Gastroesophageal sphincter (tissue), 3 donors: Measurements from ENCODE around the gene NFASC.

Source experiments
- EP300 ChIP-seq: sonication (generic); formaldehyde crosslinking; IDR thresholded peaks from one replicate; pipeline ENCODE4 v1.6.1; 2017; ENCODE audit warnings: antibody characterized with exemption, mild to moderate bottlenecking
- TF ChIP-seq, protein P1 (sequence below), 4 experiments: fragments of 200-600 bp in 2 of 4; fragments of 450-650 bp in 2 of 4; sonication (generic) in 1 of 4; IDR thresholded peaks; one replicate each; pipeline ENCODE4 v1.5.1; 2017 to 2019; ENCODE audit warnings: antibody characterized with exemption in 4 of 4, mild to moderate bottlenecking in 2 of 4, moderate library complexity in 2 of 4

DNA sequence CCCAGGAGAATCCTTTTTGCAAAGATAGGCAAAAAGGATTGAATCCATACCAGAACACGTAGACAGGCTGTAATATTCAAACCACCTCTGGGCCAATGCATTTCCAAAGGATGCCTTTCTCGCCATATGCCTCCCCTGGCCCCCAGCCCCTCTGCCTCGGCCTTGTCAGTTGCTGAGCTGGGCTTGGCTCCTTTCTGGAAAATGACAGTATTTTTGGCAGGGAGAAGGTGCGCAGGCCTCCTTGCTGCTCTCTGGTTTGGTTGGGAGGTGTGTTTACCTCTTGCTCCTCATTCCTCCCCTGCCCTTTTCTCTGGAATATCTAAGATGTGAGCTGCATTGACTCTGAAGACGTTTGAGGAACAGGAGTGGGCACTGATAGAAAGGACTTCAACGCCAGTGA lies 146.3 kb downstream of the NFASC start:
- TF ChIP-seq, protein P1, sequence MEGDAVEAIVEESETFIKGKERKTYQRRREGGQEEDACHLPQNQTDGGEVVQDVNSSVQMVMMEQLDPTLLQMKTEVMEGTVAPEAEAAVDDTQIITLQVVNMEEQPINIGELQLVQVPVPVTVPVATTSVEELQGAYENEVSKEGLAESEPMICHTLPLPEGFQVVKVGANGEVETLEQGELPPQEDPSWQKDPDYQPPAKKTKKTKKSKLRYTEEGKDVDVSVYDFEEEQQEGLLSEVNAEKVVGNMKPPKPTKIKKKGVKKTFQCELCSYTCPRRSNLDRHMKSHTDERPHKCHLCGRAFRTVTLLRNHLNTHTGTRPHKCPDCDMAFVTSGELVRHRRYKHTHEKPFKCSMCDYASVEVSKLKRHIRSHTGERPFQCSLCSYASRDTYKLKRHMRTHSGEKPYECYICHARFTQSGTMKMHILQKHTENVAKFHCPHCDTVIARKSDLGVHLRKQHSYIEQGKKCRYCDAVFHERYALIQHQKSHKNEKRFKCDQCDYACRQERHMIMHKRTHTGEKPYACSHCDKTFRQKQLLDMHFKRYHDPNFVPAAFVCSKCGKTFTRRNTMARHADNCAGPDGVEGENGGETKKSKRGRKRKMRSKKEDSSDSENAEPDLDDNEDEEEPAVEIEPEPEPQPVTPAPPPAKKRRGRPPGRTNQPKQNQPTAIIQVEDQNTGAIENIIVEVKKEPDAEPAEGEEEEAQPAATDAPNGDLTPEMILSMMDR (IDR thresholded peaks at IDR 0.05): no peak
- TF ChIP-seq EP300: no peak
